IPS-NIHi11 (cell line): Measurements from ENCODE around the gene PRPF8.

Experiments used
- DNase-seq: peaks from one replicate; pipeline ENCODE4 v3.0.0; 2012; ENCODE audit warnings: mixed read lengths, low spot score

PRPF8 gene

DNA sequence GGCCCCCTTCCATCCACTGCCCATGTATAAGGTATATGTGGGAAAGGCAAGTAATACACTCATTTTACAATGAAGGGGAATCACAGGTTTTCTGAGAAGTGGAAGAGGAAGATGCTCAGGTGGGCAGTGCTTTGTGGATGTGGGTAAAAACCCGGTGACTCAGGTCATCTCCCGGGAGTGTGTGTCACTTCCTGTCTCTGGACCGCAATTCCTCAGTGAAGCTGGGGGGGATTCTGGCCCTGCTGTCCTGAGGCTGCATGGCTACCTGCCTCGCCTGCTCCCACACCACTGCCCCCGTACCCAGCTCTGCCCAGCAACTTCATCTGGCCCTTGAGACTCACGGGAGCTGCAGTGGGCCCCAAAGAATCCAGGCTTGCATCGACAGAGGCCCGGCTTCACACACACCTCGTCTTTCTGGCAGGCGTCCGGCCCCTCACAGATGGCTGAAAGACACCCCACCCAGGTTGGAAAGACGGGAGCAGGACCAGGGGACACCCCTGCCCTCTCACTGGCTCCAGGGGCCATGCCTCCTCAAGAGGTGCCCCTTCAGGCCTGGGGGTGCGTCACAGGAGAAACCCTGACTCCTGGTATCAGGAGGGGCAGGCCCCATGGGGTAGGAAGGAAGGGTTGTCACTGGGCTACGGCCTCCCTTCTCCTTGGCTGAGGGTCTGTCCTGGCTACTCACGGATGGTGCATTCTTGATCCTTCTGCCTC is 40.0 kb downstream of the PRPF8 start:
- DNase-seq: no peak

DNA sequence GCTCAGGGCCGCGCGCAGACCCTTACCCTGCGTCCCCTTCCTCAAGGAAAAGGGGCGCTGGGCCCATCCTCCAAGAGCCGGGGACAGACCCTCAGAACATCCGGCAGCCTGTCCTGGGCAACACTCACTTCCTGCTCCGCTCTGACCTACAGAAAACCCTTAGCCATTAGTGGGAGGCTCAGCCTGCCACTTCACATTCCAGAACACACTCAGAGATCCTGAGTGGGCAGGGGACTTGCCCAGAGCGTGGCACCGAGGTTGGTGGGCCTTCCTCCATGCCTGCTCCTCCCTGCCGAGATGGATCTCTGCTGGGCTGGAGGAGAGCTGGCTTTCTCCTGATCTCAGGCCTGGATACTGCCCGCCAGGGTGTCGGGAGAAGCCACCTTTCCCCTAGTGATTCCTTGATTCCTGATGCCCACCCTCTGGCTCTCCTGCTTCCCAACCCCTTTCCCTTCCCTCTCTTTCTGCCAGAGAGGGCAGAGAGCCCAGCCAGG is 40.6 kb downstream of the PRPF8 start:
- no peak for DNase-seq

DNA sequence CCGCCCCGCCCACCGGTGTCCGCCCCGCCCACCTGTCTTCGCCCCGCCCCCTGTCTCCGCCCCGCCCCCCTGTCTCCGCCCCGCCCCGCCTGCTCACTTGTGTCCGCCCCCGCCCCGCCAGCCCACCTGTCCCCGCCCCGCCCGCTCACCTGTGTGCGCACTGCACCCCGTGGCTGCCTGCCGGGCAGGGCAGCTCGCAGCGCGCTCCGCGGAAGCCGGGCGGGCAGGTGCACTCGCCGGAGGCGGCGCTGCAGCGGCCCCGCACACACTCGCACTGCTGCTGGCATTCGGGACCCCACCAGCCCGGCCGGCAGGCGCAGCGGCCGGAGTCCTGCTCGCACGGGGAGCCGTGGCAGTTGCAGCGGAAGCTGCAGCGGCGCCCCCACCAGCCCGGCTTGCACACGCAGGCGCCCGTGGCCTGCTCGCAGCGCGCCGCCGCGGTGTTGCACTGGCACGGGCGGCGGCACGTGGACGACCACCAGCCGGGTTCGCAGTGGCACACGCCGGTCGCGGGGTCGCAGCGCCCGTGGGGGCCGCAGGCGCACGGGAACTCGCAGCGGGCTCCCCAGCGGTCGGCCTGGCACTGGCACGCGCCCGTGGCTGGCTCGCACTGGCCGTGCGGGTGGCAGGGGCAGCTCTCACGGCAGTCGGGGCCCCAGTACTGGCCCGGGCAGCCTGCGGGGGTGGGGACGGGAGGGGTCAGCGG is 41.2 kb downstream of the PRPF8 start:
- DNase-seq: peak; percentile 89

DNA sequence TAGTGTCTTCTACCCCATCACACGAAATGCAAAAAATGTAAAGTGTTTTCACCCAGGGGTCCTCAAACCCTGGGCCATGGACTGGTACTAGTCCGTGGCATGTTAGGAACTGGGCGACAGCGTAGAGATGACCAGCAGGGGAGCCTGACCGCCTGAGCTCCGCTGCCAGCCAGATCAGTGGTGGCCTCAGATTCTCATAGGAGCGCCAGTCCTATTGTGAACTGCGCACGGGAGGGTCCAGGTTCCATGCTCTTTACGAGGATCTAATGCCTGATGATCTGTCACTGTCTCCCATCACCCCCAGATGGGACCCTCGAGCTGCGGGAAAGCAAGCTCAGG is 43.6 kb downstream of the PRPF8 start:
- DNase-seq: no peak

DNA sequence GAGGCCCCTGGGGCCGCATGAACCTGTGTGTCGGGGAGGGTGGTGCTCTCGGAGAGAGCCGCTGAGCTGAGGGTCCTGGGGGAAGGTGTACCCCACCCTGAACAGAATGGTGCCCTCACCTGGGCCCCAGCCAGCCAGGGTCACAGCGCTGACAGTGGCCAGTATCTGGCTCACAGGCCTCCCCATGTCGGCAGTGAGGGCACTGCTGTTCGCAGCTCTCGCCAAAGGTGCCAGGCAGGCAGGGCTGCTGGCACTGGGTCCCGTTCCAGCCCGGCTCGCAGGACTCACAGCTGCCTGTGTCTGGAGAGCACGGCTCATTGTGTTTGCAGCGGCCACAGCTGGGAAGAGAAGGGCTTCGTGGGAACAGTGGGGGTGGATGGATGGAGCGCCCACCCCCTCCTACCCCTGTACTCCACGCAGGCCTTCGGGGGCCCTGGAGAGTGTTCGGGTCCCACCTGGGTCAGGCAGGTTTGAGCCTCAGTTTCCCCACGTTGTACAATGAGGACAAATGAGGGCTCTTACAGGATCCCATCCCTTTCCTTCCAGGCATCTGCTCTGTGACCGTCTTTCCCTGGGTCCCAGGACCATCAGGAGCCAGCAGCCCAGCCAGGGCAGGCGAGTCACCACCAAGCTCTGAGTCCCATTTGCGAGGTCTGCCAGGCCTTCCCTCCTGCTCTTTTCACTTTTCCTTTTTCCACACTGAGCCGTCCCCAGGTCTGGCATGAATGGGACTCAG is 44.2 kb downstream of the PRPF8 start:
- DNase-seq: no peak

DNA sequence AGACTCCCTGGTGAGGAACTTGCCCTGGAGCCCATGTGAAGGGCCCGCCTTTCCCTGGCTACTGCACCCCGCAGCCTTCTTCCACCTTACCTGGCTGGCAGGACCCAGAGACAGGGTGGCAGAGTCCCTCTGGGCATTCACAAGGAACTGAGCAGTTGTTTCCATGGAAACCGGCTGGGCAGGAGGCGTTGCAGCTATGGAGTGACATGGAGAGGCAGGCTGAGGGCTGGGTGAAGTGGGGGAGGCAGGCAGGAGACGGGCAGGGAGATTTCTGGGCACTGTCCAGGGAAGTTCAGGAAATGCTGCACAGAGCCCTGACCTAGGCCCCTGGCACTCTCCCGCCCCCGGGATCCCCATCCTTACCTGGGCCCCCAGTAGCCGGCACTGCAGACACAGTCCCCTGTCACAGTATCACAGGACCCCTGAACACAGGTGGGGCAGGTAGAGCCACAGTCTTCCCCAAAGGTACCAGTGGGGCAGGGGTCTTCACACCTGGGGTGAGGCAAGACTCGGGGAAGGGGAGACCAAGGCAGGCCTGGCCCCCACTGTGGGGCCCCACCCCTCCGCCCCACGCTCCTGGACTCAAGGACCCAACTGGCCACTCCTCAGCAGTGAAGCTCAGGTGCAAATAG is 45.0 kb downstream of the PRPF8 start:
- DNase-seq: peak; percentile 54

DNA sequence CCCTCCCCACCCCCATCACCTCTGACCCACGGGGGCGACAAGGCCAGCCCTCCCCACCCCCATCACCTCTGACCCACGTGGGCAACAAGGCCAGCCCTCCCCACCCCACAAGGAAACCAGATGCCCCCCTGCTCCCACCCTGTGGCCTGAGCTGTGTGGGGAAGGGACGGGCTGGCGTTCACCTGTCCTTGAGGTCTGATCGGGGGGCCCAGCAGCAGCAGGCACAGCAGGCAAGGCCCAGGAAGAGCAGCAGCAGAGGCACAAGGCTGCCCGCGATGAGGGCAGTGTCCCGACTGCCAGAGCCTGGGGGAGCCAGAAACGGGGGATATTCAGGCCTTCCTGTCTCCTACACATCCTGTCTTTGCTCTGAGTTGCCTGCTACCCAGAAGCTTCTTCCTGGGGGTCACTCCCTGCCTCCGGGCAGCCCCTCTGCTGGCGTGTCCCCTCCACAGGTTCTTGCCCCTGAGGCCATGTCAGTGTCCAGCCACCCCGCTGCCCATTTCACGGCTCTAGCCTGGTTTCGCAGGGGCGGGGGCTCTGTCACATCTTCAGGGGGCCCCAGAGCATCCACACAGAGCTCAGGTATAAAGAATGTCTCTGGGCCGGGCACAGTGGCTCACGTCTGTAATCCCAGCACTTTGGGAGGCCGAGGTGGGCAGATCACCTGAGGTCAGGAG is 45.9 kb downstream of the PRPF8 start:
- no peak for DNase-seq

DNA sequence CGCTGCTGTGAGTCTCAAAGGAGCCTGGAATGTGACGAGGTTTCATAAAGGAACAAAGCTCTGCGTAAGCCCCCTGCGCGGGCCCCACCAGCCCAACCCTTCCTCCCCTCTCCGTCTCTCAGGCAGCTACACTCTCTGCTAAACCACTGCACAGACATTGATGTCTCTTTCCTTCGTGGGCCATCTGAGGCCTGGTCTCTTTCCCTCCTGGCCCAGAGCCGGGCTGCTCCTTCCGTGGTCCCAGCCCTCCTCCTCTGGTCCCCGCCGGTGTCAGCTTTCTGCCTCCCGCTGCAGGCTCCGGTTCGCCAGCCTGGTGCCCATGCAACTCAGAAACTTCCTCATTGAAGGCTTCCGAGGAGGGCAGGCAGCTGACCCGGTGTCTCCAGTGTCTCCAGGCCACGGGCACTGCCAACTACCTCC is 46.5 kb downstream of the PRPF8 start:
- DNase-seq: no peak

DNA sequence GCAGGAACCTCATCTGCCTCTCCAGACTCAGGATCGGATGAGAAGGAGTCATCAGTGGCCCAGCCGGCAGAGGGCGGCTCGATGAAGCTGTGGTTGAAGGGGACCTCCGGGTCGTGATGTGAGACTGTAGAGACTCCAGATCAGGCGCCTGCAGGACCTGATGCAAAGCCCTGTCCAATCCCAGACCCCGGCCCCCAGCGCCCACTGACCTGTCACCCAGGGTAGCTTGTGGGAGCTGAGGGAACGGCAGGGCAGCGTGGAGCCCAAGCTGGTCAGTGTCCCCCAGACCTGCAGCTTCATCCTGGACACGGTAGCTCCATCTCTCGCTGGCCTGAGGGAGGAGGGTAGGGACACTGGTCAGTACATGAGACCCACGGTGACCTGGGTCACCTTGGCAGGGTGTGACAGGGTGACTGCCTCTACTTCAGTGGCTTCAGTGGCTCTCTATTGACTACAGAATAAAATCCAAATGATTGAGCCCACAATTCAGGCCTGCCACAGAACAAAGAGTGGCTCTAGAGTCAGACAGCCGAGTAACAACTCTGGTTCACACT is 47.9 kb downstream of the PRPF8 start:
- no peak for DNase-seq

DNA sequence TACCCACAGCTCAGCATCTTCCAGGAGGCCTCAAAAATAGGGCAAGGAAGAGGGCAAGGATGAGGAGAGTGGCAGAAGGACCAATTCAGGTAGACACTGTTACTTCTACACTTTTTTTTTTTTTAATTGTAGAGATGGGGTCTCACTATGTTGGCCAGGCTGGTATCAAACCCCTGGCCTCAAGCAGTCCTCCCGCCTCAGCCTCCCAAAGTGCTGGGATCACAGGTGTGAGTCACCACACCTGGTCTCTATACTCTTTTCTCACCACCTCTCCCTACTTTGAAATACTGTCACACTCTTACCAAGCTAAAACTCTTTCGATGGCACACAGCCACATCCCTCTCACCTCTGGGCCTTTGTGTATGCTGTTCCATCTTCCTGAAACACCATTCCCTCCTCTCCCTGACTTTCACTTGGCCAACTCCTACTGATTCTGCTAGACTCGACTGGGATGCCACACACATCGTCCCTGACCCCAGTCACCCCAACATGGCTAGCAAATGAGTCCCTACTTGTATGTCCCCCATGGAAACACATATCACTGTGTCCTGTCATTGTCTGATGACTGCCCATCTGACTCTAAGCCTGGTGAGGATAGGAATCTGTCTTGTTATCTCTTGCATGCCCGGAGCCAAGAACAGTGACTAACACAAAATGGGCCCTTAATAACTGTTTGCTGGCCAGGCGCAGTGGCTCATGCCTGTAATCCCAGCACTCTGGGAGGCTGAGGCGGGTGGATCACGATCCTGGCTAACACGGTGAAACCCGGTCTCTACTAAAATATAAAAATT is 48.8 kb downstream of the PRPF8 start:
- DNase-seq: no peak

DNA sequence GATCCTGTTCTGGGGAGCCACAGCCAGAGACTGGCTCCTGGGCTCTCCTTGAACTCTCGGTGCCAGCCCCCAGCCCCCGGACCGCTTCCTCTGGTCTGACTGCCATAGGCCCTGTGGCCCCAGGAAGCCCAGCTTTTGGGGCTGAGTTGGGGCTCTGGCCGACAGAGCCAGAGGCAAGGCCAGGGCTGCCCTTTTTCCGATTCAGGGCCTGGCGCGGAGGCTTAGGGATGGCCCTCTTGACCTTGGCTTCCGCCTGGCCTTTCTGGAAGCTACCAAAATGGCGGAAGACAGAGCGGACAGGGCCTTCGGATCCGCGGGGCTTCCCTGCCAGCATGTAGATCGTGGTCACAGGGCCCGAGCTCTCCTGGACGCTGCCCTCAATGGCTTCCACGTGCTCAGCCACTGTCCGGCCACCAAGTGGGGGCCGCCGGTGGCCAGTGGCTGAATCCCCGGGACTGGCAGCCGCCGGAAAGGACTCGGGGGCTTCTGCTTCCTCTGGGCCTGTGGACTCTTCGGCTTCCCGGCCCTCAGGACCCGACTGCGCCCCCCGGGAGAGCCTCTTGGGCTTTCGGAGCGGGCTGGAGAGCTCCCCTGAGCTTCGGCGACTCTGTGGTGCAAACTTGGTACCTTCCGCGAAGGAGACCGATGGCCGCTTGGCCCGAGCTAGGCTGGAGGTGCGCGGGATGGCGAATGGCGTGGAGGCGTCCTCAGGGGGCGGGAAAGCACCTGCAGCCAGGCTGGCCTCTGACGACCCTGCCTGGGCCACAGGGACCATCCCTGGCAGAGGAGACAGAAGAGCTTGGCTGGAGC is 49.6 kb downstream of the PRPF8 start:
- DNase-seq: no peak

DNA sequence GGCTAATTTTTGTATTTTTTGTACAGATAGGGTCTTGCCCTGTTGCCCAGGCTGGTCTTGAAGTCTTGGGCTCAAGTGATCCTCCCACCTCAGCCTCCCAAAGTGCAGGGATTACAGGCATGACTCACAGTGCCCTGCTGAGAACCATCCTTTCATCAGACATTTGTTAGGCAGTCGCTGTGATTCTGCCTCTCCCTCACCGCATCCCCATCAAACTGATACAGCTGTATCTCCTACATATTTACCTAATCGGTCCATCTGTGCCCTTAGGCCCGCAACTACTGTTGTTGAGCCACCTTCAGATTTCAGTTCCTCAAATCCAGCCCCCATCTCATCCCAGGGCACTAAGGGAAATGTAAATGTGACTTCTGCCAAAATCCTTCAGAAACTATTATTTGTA is 54.0 kb downstream of the PRPF8 start:
- no peak for DNase-seq

DNA sequence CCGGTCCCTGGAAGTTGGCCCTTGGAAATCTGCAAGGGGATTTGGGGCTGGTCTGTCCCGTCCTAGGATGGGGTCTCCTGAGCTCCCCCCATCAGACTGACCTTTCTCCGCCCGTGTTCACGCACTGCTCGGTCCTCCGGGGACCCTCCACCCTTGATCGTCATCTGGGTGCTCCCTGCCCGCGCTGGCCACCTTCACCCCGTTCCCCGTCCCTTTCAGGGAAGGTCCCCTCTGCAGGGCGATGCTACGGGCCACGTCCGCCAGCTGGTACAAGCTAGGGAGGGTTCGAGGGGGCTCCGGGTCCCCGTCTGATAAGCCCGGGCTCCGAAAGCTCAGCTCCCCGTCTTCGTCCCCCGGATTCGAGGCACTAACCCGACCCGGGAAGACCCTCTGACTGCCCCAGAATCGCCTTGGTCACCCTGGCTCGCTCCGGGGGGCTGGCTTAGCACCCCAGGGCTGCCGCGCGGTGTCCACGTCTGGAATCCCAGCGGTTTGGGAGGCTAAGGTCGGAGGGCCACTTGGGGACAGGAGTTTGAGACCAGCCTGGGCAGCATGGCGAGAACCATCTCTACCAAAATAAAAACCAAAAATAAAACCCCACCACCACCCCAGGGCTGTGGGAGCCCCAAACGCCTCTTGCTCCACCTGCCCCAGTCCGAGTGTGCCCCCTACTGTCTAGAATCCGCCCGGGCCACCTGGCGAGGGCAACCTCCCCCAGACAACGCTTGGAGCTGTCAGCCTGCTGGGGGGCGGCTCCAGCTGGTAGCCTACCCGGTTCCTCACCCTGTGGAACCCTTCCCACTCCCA is 55.0 kb downstream of the PRPF8 start:
- peak; percentile 51 for DNase-seq

DNA sequence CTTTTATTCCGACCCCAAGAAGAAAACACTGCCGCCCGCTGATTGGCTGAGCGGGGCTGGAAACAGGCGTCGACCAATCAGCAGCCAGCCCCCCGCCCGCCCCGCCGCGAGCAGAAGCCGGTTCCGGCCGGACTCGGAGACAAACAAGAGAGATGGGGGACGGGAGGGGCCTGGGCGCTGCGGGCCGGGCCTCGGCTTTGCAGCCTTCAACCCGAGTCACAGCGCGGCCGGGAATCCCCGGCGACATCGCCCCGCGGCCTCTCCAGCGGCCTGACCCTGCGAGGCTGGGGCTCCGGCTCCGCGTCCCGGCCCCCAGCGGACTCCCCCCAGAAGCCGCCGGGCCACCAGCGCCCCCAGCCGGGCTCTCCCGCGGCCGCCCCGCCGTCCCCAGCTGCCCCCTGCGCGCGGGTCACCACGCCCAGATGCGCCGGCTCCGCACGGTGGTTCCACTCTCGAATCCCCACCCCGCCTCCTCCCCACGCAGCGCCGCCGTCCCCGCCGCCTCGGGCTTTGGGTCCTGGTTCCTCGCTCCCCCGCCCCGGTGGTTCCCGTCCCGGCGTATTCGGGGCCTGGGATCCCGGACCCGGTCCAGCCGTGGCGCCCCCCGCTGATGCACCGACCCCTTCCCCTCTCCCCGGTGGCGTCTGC is 55.7 kb downstream of the PRPF8 start:
- peak; percentile 98 for DNase-seq

DNA sequence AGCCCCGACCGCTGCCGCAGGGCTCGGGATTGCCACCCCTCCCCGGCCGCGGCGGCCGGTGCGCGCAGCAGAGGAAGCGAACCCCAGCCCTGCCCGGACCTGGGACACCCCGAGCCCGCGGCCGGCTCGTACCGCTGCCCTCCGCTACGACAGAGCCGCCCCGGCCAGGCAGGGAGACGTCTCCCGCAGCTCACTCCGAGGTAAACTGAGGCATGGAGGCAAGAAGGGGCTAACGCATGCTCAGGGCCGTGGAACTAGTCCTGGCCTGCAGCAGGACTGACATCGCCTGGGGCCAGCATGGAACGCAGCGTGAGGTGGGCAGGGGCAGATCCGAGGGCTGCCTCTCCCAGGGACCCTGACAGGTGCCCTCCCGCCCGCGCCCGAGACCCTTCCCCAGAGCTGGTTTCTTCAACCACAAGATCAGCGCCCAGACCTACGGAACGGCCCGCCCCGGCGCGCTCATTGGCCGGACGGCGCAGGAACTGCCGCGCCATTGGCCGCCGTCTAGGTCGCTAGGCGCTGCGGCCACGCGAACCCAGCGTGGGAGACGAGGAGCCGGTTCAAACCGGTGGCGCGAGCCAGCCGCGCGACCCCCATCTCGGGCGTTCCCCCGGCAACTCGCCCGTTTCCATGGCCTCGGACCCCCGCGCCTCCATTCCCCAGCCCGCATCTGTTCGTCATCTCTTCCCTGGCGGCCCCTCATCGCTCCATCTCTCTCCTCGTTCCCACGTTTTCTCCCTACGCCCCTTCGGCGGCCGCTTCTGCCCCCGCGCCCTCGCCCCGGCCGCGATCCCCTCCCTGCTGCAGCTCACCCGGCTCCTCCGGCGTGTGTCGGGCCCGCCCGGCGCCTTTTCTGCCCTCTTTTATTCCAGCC is 56.4 kb downstream of the PRPF8 start, which contains the start of gene SLC43A2:
SLC43A2 (minus strand) TSS at position 853 of the 874 bp plus-strand sequence. CDS start 960 bp downstream, outside the sequence.
- DNase-seq: peak; percentile 97

DNA sequence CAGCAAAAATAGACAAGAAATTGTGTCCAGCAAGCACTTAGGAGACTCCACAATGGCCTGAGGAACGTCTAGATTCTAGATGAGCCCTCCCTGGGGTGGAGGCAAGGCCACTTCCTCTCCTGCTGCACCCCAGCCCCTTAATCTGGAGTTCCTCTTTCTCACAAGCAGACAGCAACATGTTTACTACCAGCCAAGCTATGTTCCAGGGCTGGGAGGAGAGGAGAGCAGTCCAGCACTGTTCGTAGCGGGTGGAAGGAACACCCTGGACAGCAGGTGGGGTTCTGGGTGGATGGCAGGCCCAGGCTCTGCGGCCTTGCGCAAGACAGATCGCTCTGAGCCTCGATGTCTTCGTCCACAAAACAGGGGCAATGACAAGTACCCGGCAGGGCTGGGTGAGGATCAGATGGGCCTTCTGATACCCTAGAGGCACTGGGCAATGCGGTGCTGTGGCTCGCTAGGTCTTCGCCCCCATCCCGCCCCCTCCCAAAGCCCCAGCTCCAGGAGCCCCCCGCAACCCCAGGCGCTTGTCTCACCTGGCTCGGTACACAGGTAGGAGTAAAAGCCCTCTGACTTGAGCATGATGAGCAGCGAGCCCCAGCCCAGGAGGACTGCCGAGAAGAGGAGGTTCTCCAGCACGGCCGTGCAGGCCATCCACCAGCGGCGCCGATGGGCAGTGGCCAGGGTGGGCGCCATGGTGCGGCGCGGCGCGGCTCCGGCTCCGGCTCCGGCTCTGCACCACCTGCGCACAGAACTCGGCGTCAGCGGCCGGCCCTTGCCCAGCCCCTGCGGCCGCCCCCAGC is 57.3 kb downstream of the PRPF8 start:
- peak; percentile 74 for DNase-seq

DNA sequence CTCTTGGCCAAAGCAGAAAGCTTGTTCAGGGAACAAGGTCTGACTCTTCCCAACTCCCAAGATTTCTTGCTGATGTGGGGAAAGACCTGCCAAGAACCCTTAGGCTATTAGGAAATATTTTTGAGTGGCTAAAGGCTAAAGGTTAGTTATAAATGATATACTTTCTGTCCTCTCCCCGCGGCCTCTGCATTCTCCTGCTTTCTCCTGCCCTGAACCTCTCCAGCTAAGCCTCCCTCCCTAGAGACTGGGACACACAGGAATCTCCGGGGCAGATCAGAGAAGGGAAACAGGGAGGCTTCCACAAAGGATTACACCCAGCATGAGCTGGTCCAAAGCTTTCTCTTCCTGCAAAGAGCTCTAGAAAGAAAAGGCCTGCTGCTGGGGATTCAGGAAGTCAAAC is 58.3 kb downstream of the PRPF8 start:
- no peak for DNase-seq
